Endothelial cell of umbilical vein (primary cell): ENCODE results near the gene SUMF1. TPM values are rescaled to one million over a fixed set of nuclear protein-coding genes. Genes with fewer than 3 reads are reported as not detected.

ENCODE experiments used
- BruUV-seq: library from RNA; stranded (reverse); fragments of 400-500 nt; replicated peaks from 2 replicates; lab custom pipeline; 2021; lab: Mats Ljungman, UMichigan
- CTCF ChIA-PET: fragments of 300-600, 350-600 bp; sonication (Branson Sonifier 250); formaldehyde crosslinking; loops from one replicate; lab custom pipeline; 2021; ENCODE audit warnings: antibody characterized with exemption, inconsistent platforms; lab: Charles Lee
- POLR2A ChIA-PET: fragments of 300-600, 350-600 bp; sonication (Branson Sonifier 250); formaldehyde crosslinking; loops from one replicate; lab custom pipeline; 2021; ENCODE audit warnings: antibody characterized with exemption, inconsistent platforms; lab: Charles Lee
- DNase-seq: peaks from one replicate; pipeline ENCODE4 v3.0.0-alpha.2; 2011; ENCODE audit warnings: low read depth, low spot score
- FAIRE-seq: peaks from 2 replicates; lab custom pipeline; 2011; peaks lifted over from hg19 to GRCh38; lab: Jason Lieb, UNC
- H2AFZ ChIP-seq: 2 replicates; pipeline ENCODE4 v1.6.0; 2012; ENCODE audit warnings: low read depth, low read length, control low read depth, inconsistent platforms
- H3K27ac ChIP-seq: 2 replicates; pipeline ENCODE4 v1.5.1; 2011; ENCODE audit warnings: low read depth, mild to moderate bottlenecking, control low read depth, low read length, moderate library complexity; ENCODE audit not compliant: insufficient read depth
- H3K27me3 ChIP-seq, 2 experiments: 2 replicates each; pipeline versions ENCODE4 v1.6.0 to v1.6.1; 2011; ENCODE audit warnings: low read length in 2 of 2, mixed read lengths in 1 of 2; ENCODE audit not compliant: control insufficient read depth in 2 of 2, insufficient read depth in 2 of 2
- H3K36me3 ChIP-seq, 2 experiments: 2 replicates in 1 of 2; 3 replicates in 1 of 2; pipeline ENCODE4 v1.5.1; 2011; ENCODE audit warnings: low read length in 2 of 2, mild to moderate bottlenecking in 1 of 2, moderate library complexity in 1 of 2; ENCODE audit not compliant: control insufficient read depth in 2 of 2, insufficient read depth in 2 of 2; ENCODE audit errors: extremely low read depth in 1 of 2
- H3K4me1 ChIP-seq: 3 replicates; pipeline ENCODE4 v1.5.1; 2011; ENCODE audit warnings: mild to moderate bottlenecking, low read length; ENCODE audit not compliant: control insufficient read depth, insufficient read depth; ENCODE audit errors: extremely low read depth
- H3K4me2 ChIP-seq: 2 replicates; pipeline ENCODE4 v1.6.1; 2011; ENCODE audit warnings: low read length, control low read depth, mixed read lengths; ENCODE audit not compliant: insufficient read depth
- H3K4me3 ChIP-seq, 3 experiments: fragments of 200-600 bp in 1 of 3; sonication (generic), shearing (Covaris generic) in 1 of 3; replicated peaks in 1 of 3; 2 replicates each; pipeline ENCODE4 v1.5.1; 2011 to 2016; ENCODE audit warnings: control low read depth in 3 of 3, low read length in 3 of 3, mild to moderate bottlenecking in 2 of 3, inconsistent platforms in 1 of 3, low read depth in 1 of 3, moderate library complexity in 1 of 3; ENCODE audit not compliant: insufficient read depth in 1 of 3
- H3K79me2 ChIP-seq: 2 replicates; pipeline ENCODE4 v1.6.0; 2012; ENCODE audit warnings: low read length, inconsistent platforms; ENCODE audit not compliant: control insufficient read depth, insufficient read depth
- H3K9ac ChIP-seq: replicated peaks from 2 replicates; pipeline ENCODE3; 2011; ENCODE audit warnings: low read length, control low read depth; ENCODE audit not compliant: insufficient read depth; ENCODE audit errors: extremely low read depth
- H3K9me1 ChIP-seq: replicated peaks from 3 replicates; pipeline ENCODE4 v1.6.0; 2011; ENCODE audit warnings: mild to moderate bottlenecking, low read length; ENCODE audit not compliant: control insufficient read depth, insufficient read depth; ENCODE audit errors: extremely low read depth
- H3K9me3 ChIP-seq: replicated peaks from 2 replicates; pipeline ENCODE4 v1.5.1; 2012; ENCODE audit warnings: low read length, inconsistent platforms; ENCODE audit not compliant: control insufficient read depth, insufficient read depth
- H4K20me1 ChIP-seq: replicated peaks from 2 replicates; pipeline ENCODE3; 2011; ENCODE audit warnings: mild to moderate bottlenecking, low read length; ENCODE audit not compliant: control insufficient read depth, insufficient read depth; ENCODE audit errors: extremely low read depth
- EZH2 ChIP-seq: IDR thresholded peaks from 2 replicates; pipeline ENCODE4 v1.6.1; 2012; ENCODE audit warnings: borderline replicate concordance, low read depth, mild to moderate bottlenecking, moderate library complexity, low read length, inconsistent platforms; ENCODE audit not compliant: severe bottlenecking
- FOS ChIP-seq: IDR thresholded peaks from 2 replicates; pipeline ENCODE4 v1.6.1; 2011; ENCODE audit warnings: mild to moderate bottlenecking, low read length, moderate library complexity, borderline replicate concordance; ENCODE audit not compliant: insufficient read depth
- GATA2 ChIP-seq: IDR thresholded peaks from 2 replicates; pipeline ENCODE4 v1.7.0; 2011; ENCODE audit warnings: low read depth, mild to moderate bottlenecking, moderate library complexity, mixed read lengths, low read length; ENCODE audit not compliant: insufficient read length, insufficient read depth
- JUN ChIP-seq: IDR thresholded peaks from 2 replicates; pipeline ENCODE4 v1.6.1; 2011; ENCODE audit warnings: borderline replicate concordance, low read depth; ENCODE audit not compliant: insufficient read length, insufficient read depth
- MYC ChIP-seq: IDR thresholded peaks from one replicate; pipeline ENCODE4 v1.6.1; 2011; ENCODE audit warnings: mild to moderate bottlenecking, low read depth, low read length
- POLR2A ChIP-seq: IDR thresholded peaks from 2 replicates; pipeline ENCODE4 v1.6.1; 2012; ENCODE audit warnings: low read depth, mild to moderate bottlenecking, control low read depth, low read length
- POLR2AphosphoS5 ChIP-seq: IDR thresholded peaks from 2 replicates; pipeline ENCODE4 v1.6.1; 2012; ENCODE audit warnings: low read depth, mild to moderate bottlenecking, control low read depth, low read length, moderate library complexity; ENCODE audit not compliant: insufficient read depth
- dilution Hi-C: fragments of 300-500 bp; cut with MboI; formaldehyde crosslinking; loops from one replicate; pipeline ENCODE4 v1.15.0; 2019; ENCODE audit warnings: low sequenced_read_pairs; ENCODE audit not compliant: extremely low pct_ligation_motif_present
- intact Hi-C: fragments of 100-400 bp; cut with micrococcal nuclease; formaldehyde crosslinking; loops from one replicate; pipeline ENCODE4 v1.10.0; 2022
- polyA plus RNA-seq, 4 experiments: library from polyadenylated mRNA; depleted of rRNA in 3 of 4; stranded (reverse) in 3 of 4; unstranded in 1 of 4; fragments of >200 nt; gene quantifications; 2 replicates each; pipeline versions ENCODE4 v1.2.1 to v1.2.3, GENCODE V29; 2011 to 2012; ENCODE audit warnings: missing spikeins in 1 of 4
- total RNA-seq: library from RNA; stranded (reverse); gene quantifications from 2 replicates; pipeline ENCODE4 v1.2.3, GENCODE V29; 2021
- TF ChIP-seq, protein P1 (sequence below), 2 donors: IDR thresholded peaks; 1 replicate in 1 of 2; 2 replicates in 1 of 2; pipeline ENCODE4 v1.5.1; 2011; ENCODE audit warnings: low read length in 2 of 2, mild to moderate bottlenecking in 2 of 2, moderate library complexity in 2 of 2, control low read depth in 1 of 2, inconsistent platforms in 1 of 2, low read depth in 1 of 2; ENCODE audit not compliant: insufficient read depth in 1 of 2; ENCODE audit errors: extremely low read depth in 1 of 2
- TF ChIP-seq, protein P2 (sequence below): IDR thresholded peaks from 2 replicates; pipeline ENCODE4 v1.6.1; 2011; ENCODE audit not compliant: insufficient read depth, insufficient read length

SUMF1 gene
- total and polyA plus RNA-seq, 2 donors (not counting 3 experiments of a cell fraction or from before 2014, with no cell fraction given): 31.5 to 46.8 TPM

DNA sequence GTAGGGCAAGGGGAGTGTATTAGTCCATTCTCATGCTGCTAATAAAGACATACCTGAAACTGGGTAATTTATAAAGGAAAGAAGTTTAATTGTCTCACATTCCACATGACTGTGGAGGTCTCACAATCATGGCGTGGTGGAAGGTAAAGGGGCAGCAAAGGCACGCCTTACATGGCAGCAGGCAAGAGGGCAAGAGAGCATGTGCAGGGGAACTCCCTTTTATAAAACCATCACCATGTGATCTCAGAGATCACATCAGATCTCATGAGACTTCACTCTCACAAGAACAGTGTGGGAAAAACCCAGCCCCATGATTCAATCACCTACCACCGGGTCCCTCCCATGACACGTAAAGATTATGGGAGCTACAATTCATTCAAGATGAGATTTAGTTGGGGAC is 41.4 kb downstream of the SUMF1 start:
- ChIA-PET POLR2A (no interaction called here), CTCF (interaction anchor here (0.9 kb wide), 1 partner anchor 12 kb away, joined by 3 read pairs; no protein-coding TSS in a partner anchor)
- dilution Hi-C loops (no loop called here), intact Hi-C loops (no loop called here)
- Histone ChIP-seq H3K79me2 (no peaks in the 10 kb centered on the region), H3K36me3 (no peaks in the 10 kb centered on the region), H3K9me3 (no peaks in the 10 kb centered on the region), H3K4me1 (no peaks in the 10 kb centered on the region), H3K27me3 (no peaks in the 10 kb centered on the region), H3K9ac (no peak overlapping the region), H3K4me2 (no peak overlapping the region), H3K4me3 (no peak overlapping the region), H3K9me1 (no peaks in the 10 kb centered on the region), H2AFZ (no peak overlapping the region), H4K20me1 (no peaks in the 10 kb centered on the region), H3K27ac (no peak overlapping the region)
- BruUV-seq: no TSS peak
- DNase-seq (no peak), FAIRE-seq (no peak)
- TF ChIP-seq FOS (no peak), JUN (no peak), MYC (no peak), POLR2AphosphoS5 (no peak), POLR2A (no peak), GATA2 (no peak), EZH2 (no peak)
- TF ChIP-seq, protein P1, sequence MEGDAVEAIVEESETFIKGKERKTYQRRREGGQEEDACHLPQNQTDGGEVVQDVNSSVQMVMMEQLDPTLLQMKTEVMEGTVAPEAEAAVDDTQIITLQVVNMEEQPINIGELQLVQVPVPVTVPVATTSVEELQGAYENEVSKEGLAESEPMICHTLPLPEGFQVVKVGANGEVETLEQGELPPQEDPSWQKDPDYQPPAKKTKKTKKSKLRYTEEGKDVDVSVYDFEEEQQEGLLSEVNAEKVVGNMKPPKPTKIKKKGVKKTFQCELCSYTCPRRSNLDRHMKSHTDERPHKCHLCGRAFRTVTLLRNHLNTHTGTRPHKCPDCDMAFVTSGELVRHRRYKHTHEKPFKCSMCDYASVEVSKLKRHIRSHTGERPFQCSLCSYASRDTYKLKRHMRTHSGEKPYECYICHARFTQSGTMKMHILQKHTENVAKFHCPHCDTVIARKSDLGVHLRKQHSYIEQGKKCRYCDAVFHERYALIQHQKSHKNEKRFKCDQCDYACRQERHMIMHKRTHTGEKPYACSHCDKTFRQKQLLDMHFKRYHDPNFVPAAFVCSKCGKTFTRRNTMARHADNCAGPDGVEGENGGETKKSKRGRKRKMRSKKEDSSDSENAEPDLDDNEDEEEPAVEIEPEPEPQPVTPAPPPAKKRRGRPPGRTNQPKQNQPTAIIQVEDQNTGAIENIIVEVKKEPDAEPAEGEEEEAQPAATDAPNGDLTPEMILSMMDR (IDR thresholded peaks at IDR 0.05; ENCODE audit: extremely low read depth in 1 of 2, insufficient read depth in 1 of 2, low read depth in 1 of 2, low read length in 2 of 2): no peak
- TF ChIP-seq, protein P2, sequence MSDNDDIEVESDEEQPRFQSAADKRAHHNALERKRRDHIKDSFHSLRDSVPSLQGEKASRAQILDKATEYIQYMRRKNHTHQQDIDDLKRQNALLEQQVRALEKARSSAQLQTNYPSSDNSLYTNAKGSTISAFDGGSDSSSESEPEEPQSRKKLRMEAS: no peak
